HPDE6-E6E7 (cell line): ENCODE measurements around the gene KDM7A.
"Not testable (repeated sequence)": the region's sequence is repeated elsewhere in the genome, so short reads cannot be mapped to it uniquely, and the experiment has no call there.

Source experiments
- DNase-seq: peaks from one replicate; pipeline ENCODE4 v3.0.0; 2011; ENCODE audit warnings: missing footprints; ENCODE audit errors: extremely low spot score

The KDM7A gene

DNA sequence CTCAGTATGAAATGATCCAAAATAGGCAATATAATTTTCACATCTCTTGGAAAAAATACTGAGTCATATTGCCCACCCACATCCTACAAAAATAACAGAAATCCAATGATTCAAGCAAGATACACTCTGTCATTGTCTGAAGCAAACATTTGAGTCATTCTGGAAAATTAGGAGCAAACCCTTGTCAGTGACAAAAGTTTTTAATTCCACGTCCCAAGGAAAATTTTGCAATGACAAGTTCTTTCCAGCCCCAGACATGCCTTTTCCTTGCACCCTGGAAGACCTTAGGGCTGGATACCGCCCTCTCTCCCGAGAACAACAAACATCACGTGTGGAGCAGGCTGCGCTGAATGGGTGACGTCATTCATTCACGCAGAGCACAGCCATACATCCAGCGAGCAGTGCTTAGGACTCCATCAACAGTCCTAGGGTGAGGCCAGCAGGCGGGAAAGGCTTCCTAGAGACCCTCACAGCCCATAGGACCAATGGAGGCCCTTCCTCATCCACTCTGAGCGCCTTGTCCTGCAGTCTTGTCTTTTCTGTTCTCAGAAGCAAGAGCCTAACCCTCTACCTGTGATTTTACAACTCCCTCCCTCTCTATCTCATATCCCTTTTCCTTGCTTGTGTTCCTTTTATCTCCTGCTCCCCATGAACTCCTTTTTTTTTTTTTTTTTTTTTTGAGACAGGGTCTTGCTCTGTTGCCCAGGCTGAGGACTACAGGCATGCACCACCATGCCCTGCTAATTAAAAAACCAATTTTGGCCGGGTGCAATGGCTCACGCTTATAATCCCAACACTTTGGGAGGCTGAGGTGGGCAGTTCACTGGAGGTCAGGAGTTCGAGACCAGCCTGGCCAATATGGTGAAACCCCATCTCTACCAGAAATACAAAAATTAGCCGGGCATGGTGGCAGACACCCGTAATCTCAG, 23.5 kb upstream of the KDM7A start:
- peak; percentile 44 for DNase-seq

GRCh38 chr7:140197938-140198337, 21.2 kb upstream of the KDM7A start:
- no peak for DNase-seq

GRCh38 chr7:140197218-140197890, 20.6 kb upstream of the KDM7A start:
- no peak for DNase-seq

GRCh38 chr7:140196361-140197217, 19.8 kb upstream of the KDM7A start:
- no peak for DNase-seq

GRCh38 chr7:140195859-140196258, 19.1 kb upstream of the KDM7A start:
- DNase-seq, result no peak

- no peak for DNase-seq
These were observed 15.8 kb upstream of the KDM7A start for GRCh38 chr7:140192620-140193019.

GRCh38 chr7:140192176-140192575, 15.4 kb upstream of the KDM7A start:
- DNase-seq, result no peak

GRCh38 chr7:140190588-140190987, 13.8 kb upstream of the KDM7A start:
- no peak for DNase-seq

DNA sequence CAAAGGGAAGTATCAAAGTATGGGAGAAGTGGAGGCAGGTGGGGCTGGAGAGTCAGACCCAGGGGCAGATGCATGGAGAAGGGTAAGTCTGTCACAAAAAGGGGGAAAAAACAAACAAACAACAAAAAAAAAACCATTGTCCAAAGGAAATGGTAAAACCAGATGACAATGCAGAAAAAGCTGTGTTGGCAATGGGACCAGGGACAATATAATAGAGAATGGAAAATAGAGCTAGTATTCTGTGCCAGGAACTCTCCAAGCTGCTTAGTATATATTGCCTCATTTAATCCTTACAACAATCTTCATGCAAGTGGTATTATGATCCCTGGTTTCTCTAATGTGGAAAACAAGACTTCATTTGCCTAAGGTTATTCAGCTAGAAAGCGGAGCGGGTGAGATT, 13.1 kb upstream of the KDM7A start:
- DNase-seq, result no peak

DNA sequence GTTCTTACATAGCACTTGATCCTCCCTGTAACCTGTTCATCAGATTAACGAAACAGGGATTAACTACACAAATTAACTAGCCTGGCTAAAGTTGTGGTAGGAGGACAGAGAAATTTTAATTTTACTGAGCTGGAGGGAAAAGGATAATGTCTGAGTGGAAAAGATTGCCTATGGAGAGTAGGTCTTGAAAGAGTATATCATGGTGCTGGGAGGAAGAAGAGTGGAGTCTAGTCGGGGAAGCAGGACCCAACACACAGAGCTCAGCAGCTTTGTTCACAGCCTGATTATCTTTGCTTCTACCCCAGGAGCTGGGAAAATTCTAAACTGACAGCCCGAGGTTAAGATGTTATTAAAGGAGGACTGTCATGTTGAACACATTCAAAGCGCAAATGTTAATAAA, 6.1 kb upstream of the KDM7A start:
- DNase-seq, result no peak

DNA sequence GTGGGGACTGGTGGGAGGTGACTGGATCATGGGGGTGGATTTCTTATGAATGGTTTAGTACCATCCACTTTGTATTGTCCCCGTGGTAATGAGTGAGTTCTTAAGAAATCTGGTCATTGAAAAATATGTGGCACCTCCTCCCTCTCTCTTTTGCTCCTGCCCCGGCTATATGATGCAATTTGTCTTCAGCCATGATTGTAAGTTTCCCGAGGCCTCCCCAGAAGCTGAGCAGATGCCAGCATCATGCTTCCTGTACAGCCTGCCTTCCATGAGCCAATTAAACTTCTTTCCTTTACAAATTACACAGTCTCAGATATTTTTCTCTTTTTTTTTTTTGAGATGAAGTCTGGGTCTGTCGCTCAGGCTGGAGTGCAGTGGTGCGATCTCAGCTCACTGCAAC, 2.6 kb upstream of the KDM7A start:
- DNase-seq, result no peak

DNA sequence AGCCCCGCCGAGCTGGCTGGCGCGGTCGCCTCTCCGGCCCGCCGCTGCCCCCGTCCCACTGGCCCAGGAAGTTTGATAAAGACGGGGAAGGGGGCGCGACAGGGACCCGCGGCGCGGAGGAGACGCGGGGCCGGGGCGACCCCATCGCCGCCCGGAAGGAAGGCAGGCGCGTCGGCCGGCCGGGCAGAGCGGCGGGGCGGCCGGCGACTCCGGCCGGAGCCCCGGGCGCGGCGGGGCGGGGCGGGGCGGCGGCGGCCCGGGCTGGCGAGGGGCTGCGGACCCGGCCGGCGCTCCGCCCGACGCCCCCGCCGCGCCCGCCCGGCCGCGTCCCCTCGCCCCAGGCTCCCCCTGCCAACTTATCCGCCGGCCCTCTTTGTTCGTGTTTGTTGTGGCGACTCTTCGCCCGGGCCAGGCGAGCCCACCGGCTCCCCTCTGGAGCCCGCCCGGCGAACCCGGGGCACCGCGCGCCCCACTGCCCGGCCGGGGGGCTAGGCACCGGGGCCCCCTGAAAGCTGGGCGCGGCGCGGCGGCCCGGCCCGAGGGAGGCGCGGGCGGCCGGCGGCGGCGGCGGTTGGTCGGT, 571 bp downstream of the KDM7A start:
- no peak for DNase-seq

- DNase-seq, result peak; percentile 75
These were observed 1.3 kb downstream of the KDM7A start for GRCh38 chr7:140175221-140176121.

DNA sequence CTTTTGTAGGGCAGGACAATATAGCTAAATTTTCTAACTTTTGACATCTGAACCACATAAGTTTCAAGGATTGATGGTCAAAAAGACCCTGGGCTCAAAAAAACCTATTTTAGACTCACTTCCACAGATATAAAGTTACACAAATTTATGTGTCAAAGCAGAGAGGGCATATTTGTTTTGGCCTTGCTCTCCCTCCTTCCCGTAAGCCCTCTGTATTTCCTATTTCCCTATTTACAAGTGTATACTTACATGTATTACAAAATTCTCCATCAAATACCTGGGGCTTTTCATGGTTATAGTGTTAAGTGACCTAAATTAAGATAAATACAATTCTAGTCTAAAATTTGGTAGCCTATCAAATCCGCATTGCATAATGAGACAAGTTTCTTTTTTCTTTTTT, 2.6 kb downstream of the KDM7A start:
- no peak for DNase-seq

- no peak for DNase-seq
These were observed 6.4 kb downstream of the KDM7A start for GRCh38 chr7:140170375-140170774.

- no peak for DNase-seq
These were observed 8.0 kb downstream of the KDM7A start for GRCh38 chr7:140168816-140169215.

GRCh38 chr7:140165422-140165821, 11.4 kb downstream of the KDM7A start:
- peak; percentile 38 for DNase-seq

DNA sequence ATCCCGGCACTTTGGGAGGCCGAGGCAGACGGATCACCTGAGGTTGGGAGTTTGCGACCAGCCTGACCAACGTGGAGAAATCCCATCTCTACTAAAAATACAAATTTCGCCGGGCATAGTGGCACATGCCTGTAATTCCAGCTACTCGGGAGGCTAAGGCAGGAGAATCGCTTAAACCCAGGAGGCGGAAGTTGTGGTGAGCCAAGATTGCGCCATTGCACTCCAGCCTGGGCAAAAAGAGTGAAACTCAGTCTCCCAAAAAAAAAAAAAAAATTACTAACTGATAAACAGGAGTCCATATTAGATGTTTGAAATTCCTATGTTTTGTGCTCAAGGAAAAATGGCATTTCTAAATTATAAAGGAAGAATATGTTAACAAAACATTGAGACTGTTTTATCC, 14.7 kb downstream of the KDM7A start:
- DNase-seq, result not testable (repeated sequence)

DNA sequence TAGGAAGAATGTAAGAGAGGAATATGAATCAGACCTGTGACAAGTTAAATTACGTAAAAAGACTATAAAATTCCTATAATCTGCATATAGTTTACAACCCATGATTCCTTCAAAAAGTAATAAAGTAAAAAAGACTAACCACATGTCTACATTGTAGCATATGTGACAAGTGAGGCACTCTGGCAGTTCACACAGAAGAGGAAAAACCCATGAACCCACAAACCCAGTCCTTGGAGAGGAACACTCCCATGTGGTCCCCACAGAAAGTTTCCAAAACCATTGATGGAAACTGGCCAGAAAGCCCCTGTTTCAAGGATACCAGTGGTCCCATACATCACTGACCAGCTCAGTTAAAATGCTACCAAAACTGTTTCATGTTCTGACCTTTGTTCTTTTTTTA, 15.7 kb downstream of the KDM7A start:
- DNase-seq, result no peak

- DNase-seq, result no peak
These were observed 16.5 kb downstream of the KDM7A start for GRCh38 chr7:140160308-140160707.

GRCh38 chr7:140159497-140159896, 17.3 kb downstream of the KDM7A start:
- DNase-seq, result no peak
